IPS-18a (cell line): ENCODE measurements around the gene DLX3.

ENCODE experiments used
- H3K27ac ChIP-seq: one replicate; pipeline ENCODE4 v1.5.1; 2013; ENCODE audit warnings: low read length
- H3K27me3 ChIP-seq: one replicate; pipeline ENCODE4 v1.6.1; 2013; ENCODE audit warnings: mild to moderate bottlenecking, low read length; ENCODE audit not compliant: control insufficient read depth, insufficient read depth
- H3K36me3 ChIP-seq: one replicate; pipeline ENCODE4 v1.6.1; 2013; ENCODE audit warnings: low read depth, low read length; ENCODE audit not compliant: control insufficient read depth
- H3K4me1 ChIP-seq: one replicate; pipeline ENCODE4 v1.6.1; 2013; ENCODE audit warnings: low read depth, low read length; ENCODE audit not compliant: control insufficient read depth
- H3K4me3 ChIP-seq: one replicate; pipeline ENCODE4 v1.5.1; 2013; ENCODE audit warnings: low read length
- H3K9ac ChIP-seq: one replicate; pipeline ENCODE4 v1.6.1; 2013; ENCODE audit warnings: mild to moderate bottlenecking, low read length, moderate library complexity
- H3K9me3 ChIP-seq: one replicate; pipeline ENCODE4 v1.6.1; 2013; ENCODE audit warnings: low read depth, low read length; ENCODE audit not compliant: control insufficient read depth

Gene DLX3

GRCh38 chr17:50034498-50035364, 39.7 kb upstream of the DLX3 start:
- Histone ChIP-seq H3K27ac (no peak overlapping the region), H3K4me3 (no peak overlapping the region), H3K27me3 (peaks cover 3% of the 10 kb centered on the region), H3K9ac (no peak overlapping the region), H3K4me1 (no peaks in the 10 kb centered on the region), H3K9me3 (no peaks in the 10 kb centered on the region), H3K36me3 (no peaks in the 10 kb centered on the region)

DNA sequence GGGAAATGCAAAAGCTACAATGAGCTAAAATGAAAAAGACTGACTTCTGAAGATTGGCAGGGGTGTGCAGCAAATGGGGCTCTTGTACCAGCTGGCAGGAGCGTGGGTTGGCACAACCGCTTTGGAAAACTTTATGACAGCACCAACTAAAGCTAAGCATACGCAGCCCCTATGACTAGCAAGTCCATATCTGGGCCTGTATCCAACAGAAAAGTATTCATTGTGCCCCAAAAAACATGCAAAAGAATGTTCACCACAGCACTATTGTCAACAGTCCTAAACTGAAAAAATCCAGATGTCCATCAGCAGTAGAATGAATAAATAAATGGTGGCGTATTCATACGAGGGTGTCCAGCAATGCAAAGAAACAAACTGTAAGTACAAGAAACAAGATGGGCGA, 38.3 kb upstream of the DLX3 start:
- Histone ChIP-seq H3K9ac (no peak overlapping the region), H3K27me3 (no peaks in the 10 kb centered on the region), H3K4me1 (peaks cover 6% of the 10 kb centered on the region), H3K4me3 (no peak overlapping the region), H3K27ac (no peak overlapping the region), H3K36me3 (no peaks in the 10 kb centered on the region), H3K9me3 (no peaks in the 10 kb centered on the region)

DNA sequence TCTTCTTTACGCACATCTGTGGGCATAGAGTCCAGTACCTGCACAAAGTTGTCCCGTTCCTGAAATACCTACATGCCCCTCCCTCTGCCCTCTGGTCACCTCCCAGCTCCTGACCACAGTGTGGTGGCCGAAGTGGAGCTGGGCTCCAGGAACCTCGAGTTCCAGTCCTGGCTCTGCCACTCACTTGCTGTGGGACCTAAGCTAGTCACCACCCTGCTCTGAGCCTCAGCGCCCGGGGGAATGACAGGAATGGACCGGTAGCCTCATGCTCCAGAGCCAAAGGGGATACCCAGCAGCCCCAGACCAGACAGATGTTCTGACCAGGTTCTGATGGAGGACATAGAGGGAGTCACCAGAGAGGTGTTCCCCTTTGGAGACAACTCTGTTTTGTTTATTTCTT, 34.2 kb upstream of the DLX3 start:
- Histone ChIP-seq H3K36me3 (no peaks in the 10 kb centered on the region), H3K4me3 (no peak overlapping the region), H3K9me3 (peaks cover 4% of the 10 kb centered on the region), H3K9ac (no peak overlapping the region), H3K4me1 (peaks cover 14% of the 10 kb centered on the region), H3K27me3 (peaks cover 4% of the 10 kb centered on the region), H3K27ac (no peak overlapping the region)

- Histone ChIP-seq H3K4me1 (peaks cover 14% of the 10 kb centered on the region), H3K4me3 (no peak overlapping the region), H3K27ac (no peak overlapping the region), H3K9ac (no peak overlapping the region), H3K36me3 (no peaks in the 10 kb centered on the region), H3K9me3 (peaks cover 7% of the 10 kb centered on the region), H3K27me3 (peaks cover 4% of the 10 kb centered on the region)
Observed at GRCh38 chr17:50028736-50029120, 33.7 kb upstream of the DLX3 start.

DNA sequence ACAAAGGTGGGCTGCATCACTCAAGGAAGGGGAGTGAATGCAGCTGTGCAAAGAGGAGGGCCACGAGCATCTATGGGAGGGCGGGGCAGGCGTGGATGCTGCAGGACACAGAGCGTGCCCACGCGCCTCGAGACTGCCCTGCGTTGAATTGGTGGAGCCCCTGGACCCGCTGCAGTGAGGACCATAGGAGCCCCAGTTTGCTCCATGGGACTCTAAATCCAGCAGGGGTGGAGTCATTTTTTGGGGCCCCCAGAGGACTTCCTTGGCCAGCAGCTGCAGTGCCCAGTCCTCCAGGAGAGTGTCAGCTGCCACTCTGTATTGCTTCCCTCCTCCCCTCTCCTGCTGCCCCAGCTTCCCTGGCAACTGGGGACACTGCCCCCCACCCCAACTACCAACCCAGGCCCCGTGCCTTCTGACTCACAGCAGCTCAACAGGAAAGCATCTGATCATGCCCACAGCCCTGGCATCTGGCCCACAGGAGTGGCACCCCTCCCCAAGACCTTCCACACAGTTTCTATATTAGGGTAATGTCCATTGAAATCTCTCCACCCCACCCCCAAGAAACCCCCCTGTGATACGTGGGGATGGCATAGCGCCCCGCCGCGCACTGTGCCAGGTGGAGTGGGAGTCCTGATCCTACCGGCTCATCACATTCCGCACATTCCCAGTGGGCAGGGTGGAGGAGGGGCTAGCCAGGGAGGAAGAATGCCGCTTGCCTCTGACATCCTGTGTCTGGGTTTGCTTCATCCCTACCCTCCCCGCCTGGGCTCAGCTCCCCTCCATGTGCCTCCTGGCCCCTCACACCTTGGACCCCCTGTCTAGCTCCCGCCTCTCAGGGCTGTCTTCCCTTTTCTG, 33.1 kb upstream of the DLX3 start:
- Histone ChIP-seq H3K4me3 (no peak overlapping the region), H3K4me1 (peaks cover 14% of the 10 kb centered on the region), H3K9me3 (peaks cover 7% of the 10 kb centered on the region), H3K27ac (no peak overlapping the region), H3K36me3 (no peaks in the 10 kb centered on the region), H3K9ac (no peak overlapping the region), H3K27me3 (peaks cover 4% of the 10 kb centered on the region)

DNA sequence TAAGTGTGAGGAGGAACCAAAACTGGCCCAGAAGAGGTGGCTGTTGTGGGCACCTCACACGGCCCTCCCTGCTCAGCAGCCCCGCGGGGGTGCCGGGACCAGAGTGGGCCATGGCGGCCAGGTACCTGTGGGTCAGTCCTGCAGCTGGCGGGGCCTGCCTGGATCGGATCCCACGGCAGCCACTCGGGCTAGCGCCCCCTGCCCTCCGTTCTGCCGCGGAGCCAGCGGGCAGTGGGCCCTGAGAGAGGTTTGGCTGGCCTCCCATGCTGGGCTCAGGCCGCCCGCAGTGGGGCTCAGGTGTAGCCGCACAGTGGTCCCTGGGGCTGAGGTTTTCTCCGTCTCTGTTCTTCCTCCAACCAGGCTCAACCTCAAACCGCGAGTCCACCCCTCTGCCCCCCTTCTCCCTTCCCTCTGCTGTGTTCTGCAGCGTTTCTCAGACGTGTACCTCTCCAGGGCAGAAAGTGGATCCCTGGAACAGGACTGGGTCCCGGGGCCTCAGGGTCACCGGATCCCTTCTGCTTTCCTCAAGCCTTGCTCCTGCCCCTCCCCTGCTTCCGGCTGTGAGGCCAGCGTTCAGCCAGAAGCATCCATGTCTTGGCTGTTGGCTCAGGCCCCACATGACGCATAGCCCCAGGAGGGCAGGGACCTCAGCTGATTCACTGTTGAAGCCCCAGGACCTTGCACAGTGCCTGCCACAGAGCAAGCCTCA, 32.3 kb upstream of the DLX3 start:
- H3K4me1 ChIP-seq = peaks cover 14% of the 10 kb centered on the region
- no peaks in the 10 kb centered on the region for H3K36me3 ChIP-seq
- peak overlapping the region; percentile 19 for H3K4me3 ChIP-seq
- H3K9ac ChIP-seq = no peak overlapping the region
- peaks cover 7% of the 10 kb centered on the region for H3K9me3 ChIP-seq
- no peak overlapping the region for H3K27ac ChIP-seq
- H3K27me3 ChIP-seq = peaks cover 4% of the 10 kb centered on the region

GRCh38 chr17:50026837-50027171, 31.8 kb upstream of the DLX3 start:
- Histone ChIP-seq H3K9me3 (peaks cover 7% of the 10 kb centered on the region), H3K9ac (no peak overlapping the region), H3K36me3 (no peaks in the 10 kb centered on the region), H3K4me3 (peak overlapping the region; percentile 19), H3K27ac (no peak overlapping the region), H3K4me1 (peaks cover 14% of the 10 kb centered on the region), H3K27me3 (peaks cover 4% of the 10 kb centered on the region)

- H3K36me3 ChIP-seq = no peaks in the 10 kb centered on the region
- no peak overlapping the region for H3K27ac ChIP-seq
- H3K9me3 ChIP-seq = peaks cover 7% of the 10 kb centered on the region
- H3K4me1 ChIP-seq = peaks cover 14% of the 10 kb centered on the region
- no peak overlapping the region for H3K4me3 ChIP-seq
- H3K27me3 ChIP-seq = peaks cover 4% of the 10 kb centered on the region
- no peak overlapping the region for H3K9ac ChIP-seq
Observed at GRCh38 chr17:50026046-50026675, 31.1 kb upstream of the DLX3 start.

- Histone ChIP-seq H3K27ac (no peak overlapping the region), H3K4me1 (peaks cover 14% of the 10 kb centered on the region), H3K9me3 (peaks cover 7% of the 10 kb centered on the region), H3K4me3 (no peak overlapping the region), H3K27me3 (peaks cover 4% of the 10 kb centered on the region), H3K9ac (no peak overlapping the region), H3K36me3 (no peaks in the 10 kb centered on the region)
Observed at GRCh38 chr17:50024808-50025207, 29.8 kb upstream of the DLX3 start.

DNA sequence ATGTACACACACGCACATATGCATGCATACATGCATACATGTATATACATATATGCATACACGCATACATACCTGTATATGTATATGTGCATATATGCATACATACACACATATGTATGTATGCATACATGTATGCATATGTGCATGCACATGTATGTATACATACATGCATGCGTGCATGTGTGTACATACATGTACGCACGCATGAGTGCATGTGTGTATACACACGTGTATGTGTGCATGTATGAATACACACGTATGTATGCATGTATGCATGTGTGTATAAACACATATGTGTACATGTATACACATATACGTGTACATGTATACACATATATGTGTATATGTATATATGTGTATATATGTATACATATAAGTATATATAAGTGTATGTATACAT, 28.5 kb upstream of the DLX3 start:
- Histone ChIP-seq H3K4me1 (peaks cover 10% of the 10 kb centered on the region), H3K27me3 (peaks cover 4% of the 10 kb centered on the region), H3K4me3 (no peak overlapping the region), H3K36me3 (no peaks in the 10 kb centered on the region), H3K27ac (no peak overlapping the region), H3K9me3 (peaks cover 7% of the 10 kb centered on the region), H3K9ac (no peak overlapping the region)
